Thyroid gland (tissue), 4 donors: Measurements from ENCODE around the gene RASGRP4. TPM values are rescaled to one million over a fixed set of nuclear protein-coding genes. Genes with fewer than 3 reads are reported as not detected.

Source experiments
- DNase-seq, 2 donors: peaks; one replicate each; pipeline ENCODE4 v3.0.0-alpha.2; 2019
- H3K27ac ChIP-seq, 3 donors: fragments of 200-600 bp; sonication (generic); 1 replicate in 2 of 3; 2 replicates in 1 of 3; pipeline ENCODE4 v1.5.1; 2016 to 2019; ENCODE audit warnings: mild to moderate bottlenecking in 1 of 3, moderate library complexity in 1 of 3
- H3K27me3 ChIP-seq: fragments of 200-600 bp; sonication (generic); one replicate; pipeline ENCODE4 v1.5.1; 2019
- H3K36me3 ChIP-seq, 2 donors: fragments of 200-600 bp; sonication (generic); one replicate each; pipeline ENCODE4 v1.5.1; 2016 to 2019
- H3K4me1 ChIP-seq, 2 donors: fragments of 200-600 bp; sonication (generic); one replicate each; pipeline ENCODE4 v1.5.1; 2017 to 2019
- H3K4me3 ChIP-seq, 3 donors: fragments of 200-600 bp; sonication (generic); replicated peaks in 1 of 3; 1 replicate in 2 of 3; 2 replicates in 1 of 3; pipeline ENCODE4 v1.5.1; 2016; ENCODE audit warnings: mild to moderate bottlenecking in 1 of 3
- H3K9me3 ChIP-seq: fragments of 200-600 bp; sonication (generic); one replicate; pipeline ENCODE4 v1.5.1; 2017
- CTCF ChIP-seq, 6 experiments: fragments of 200-600 bp in 3 of 6; fragments of 450-650 bp in 3 of 6; sonication (generic) in 3 of 6; IDR thresholded peaks; one replicate each; pipeline ENCODE4 v1.5.1; 2016 to 2019; ENCODE audit warnings: antibody characterized with exemption in 6 of 6, mild to moderate bottlenecking in 2 of 6, inconsistent platforms in 1 of 6, moderate library complexity in 1 of 6
- POLR2A ChIP-seq, 2 donors: fragments of 450-650 bp; IDR thresholded peaks; one replicate each; pipeline ENCODE4 v1.6.1; 2017; ENCODE audit warnings: antibody characterized with exemption in 2 of 2, mild to moderate bottlenecking in 2 of 2, moderate library complexity in 1 of 2
- WGBS, 2 donors: methylation state at CpG; one replicate each; pipeline ENCODE4 v1.1.5; 2017; 5-methylcytosine and 5-hydroxymethylcytosine counted together
- intact Hi-C: fragments of 100-400 bp; cut with DNase I; formaldehyde crosslinking; loops from one replicate; pipeline ENCODE4 v1.15.1; 2023
- total RNA-seq, 4 donors: library from RNA; depleted of rRNA; stranded (reverse); fragments of >200 nt; gene quantifications; one replicate each; pipeline ENCODE4 v1.2.3, GENCODE V29; 2016

Gene RASGRP4
- total RNA-seq, 4 donors from 2014 or later = 0.89 to 1.7 (median 1.2) TPM

GRCh38 chr19:38445362-38445761 lies 19.3 kb upstream of the RASGRP4 start:
- Histone ChIP-seq H3K9me3 (no peaks in the 10 kb centered on the region), H3K4me3 (no peak overlapping the region), H3K4me1 (no peaks in the 10 kb centered on the region), H3K36me3 (no peaks in the 10 kb centered on the region), H3K27ac (no peak overlapping the region), H3K27me3 (no peaks in the 10 kb centered on the region)
- TF ChIP-seq CTCF (IDR thresholded peaks at IDR 0.05) (no peak), POLR2A (IDR thresholded peaks at IDR 0.05) (no peak)
- WGBS, 2 donors = 94 to 98% methylated on average over 7 of the region's 7 CpGs
- DNase-seq = no peak
- intact Hi-C loops = no loop called here

- TF ChIP-seq POLR2A (IDR thresholded peaks at IDR 0.05) = no peak
- no peak for TF ChIP-seq CTCF (IDR thresholded peaks at IDR 0.05)
- 85 to 88% methylated on average over 5 to 7 of the region's 7 CpGs for WGBS, 2 donors
- no peak for DNase-seq
- Histone ChIP-seq H3K27ac (no peak overlapping the region), H3K36me3 (no peaks in the 10 kb centered on the region), H3K9me3 (no peaks in the 10 kb centered on the region), H3K4me1 (no peaks in the 10 kb centered on the region), H3K4me3 (no peak overlapping the region), H3K27me3 (no peaks in the 10 kb centered on the region)
- intact Hi-C loops = no loop called here
Observed at GRCh38 chr19:38444026-38444425, 18.0 kb upstream of the RASGRP4 start.

- Histone ChIP-seq H3K36me3 (no peaks in the 10 kb centered on the region), H3K4me1 (no peaks in the 10 kb centered on the region), H3K27ac (no peak overlapping the region), H3K9me3 (no peaks in the 10 kb centered on the region), H3K4me3 (no peak overlapping the region), H3K27me3 (no peaks in the 10 kb centered on the region)
- no peak for TF ChIP-seq POLR2A (IDR thresholded peaks at IDR 0.05)
- no peak for TF ChIP-seq CTCF (IDR thresholded peaks at IDR 0.05)
- intact Hi-C loops = no loop called here
- DNase-seq = no peak
- WGBS, 2 donors = 76 to 87% methylated on average over 9 to 14 of the region's 15 CpGs
Observed at GRCh38 chr19:38443458-38443999, 17.5 kb upstream of the RASGRP4 start.

- Histone ChIP-seq H3K27me3 (no peaks in the 10 kb centered on the region), H3K9me3 (no peaks in the 10 kb centered on the region), H3K4me3 (no peak overlapping the region), H3K4me1 (no peaks in the 10 kb centered on the region), H3K27ac (no peak overlapping the region), H3K36me3 (no peaks in the 10 kb centered on the region)
- WGBS, 2 donors = 72 to 100% methylated on average over 3 to 5 of the region's 9 CpGs
- no peak for DNase-seq
- intact Hi-C loops = no loop called here
- no peak for TF ChIP-seq POLR2A (IDR thresholded peaks at IDR 0.05)
- TF ChIP-seq CTCF (IDR thresholded peaks at IDR 0.05) = no peak
Observed at GRCh38 chr19:38442736-38443135, 16.7 kb upstream of the RASGRP4 start.

- Histone ChIP-seq H3K4me1 (no peaks in the 10 kb centered on the region), H3K9me3 (no peaks in the 10 kb centered on the region), H3K4me3 (no peak overlapping the region), H3K27me3 (no peaks in the 10 kb centered on the region), H3K27ac (no peak overlapping the region), H3K36me3 (no peaks in the 10 kb centered on the region)
- 46 to 51% methylated on average over 7 of the region's 7 CpGs for WGBS, 2 donors
- TF ChIP-seq POLR2A (IDR thresholded peaks at IDR 0.05) = no peak
- TF ChIP-seq CTCF (IDR thresholded peaks at IDR 0.05) = no peak
- intact Hi-C loops = no loop called here
- no peak for DNase-seq
Observed at GRCh38 chr19:38441657-38442348, 15.8 kb upstream of the RASGRP4 start.
